Lower leg skin (tissue), 3 donors: Measurements from ENCODE around the gene RHOXF2B.

ENCODE experiments used
- POLR2A ChIP-seq, 2 donors: fragments of 450-650 bp; IDR thresholded peaks; one replicate each; pipeline ENCODE4 v1.6.1; 2016 to 2017; ENCODE audit warnings: antibody characterized with exemption in 2 of 2, mild to moderate bottlenecking in 1 of 2, moderate library complexity in 1 of 2
- TF ChIP-seq, protein P1 (sequence below), 3 donors: fragments of 450-650 bp; IDR thresholded peaks; one replicate each; pipeline ENCODE4 v1.5.1; 2016; ENCODE audit warnings: antibody characterized with exemption in 3 of 3, mild to moderate bottlenecking in 3 of 3, moderate library complexity in 2 of 3

- TF ChIP-seq, protein P1, sequence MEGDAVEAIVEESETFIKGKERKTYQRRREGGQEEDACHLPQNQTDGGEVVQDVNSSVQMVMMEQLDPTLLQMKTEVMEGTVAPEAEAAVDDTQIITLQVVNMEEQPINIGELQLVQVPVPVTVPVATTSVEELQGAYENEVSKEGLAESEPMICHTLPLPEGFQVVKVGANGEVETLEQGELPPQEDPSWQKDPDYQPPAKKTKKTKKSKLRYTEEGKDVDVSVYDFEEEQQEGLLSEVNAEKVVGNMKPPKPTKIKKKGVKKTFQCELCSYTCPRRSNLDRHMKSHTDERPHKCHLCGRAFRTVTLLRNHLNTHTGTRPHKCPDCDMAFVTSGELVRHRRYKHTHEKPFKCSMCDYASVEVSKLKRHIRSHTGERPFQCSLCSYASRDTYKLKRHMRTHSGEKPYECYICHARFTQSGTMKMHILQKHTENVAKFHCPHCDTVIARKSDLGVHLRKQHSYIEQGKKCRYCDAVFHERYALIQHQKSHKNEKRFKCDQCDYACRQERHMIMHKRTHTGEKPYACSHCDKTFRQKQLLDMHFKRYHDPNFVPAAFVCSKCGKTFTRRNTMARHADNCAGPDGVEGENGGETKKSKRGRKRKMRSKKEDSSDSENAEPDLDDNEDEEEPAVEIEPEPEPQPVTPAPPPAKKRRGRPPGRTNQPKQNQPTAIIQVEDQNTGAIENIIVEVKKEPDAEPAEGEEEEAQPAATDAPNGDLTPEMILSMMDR (IDR thresholded peaks at IDR 0.05), result no peak
- TF ChIP-seq POLR2A (IDR thresholded peaks at IDR 0.05), result no peak
These were observed 10.0 kb upstream of the RHOXF2B start for GRCh38 chrX:120087289-120088017.
